ENCODE results near the gene RSPRY1. TPM values are rescaled to one million over a fixed set of nuclear protein-coding genes. Genes with fewer than 3 reads are reported as not detected.
A peak's percentile ranks its signal among the peaks of the same experiment; 100 is the strongest.

The RSPRY1 gene
- 33.4 and 51.9 TPM in 2 replicates for total RNA-seq
- 36.4 and 36.5 TPM in 2 replicates for polyA plus RNA-seq
- polyA plus RNA-seq (2012), result 23.4 and 25.7 TPM in 2 replicates
- 33.0 and 73.7 TPM in 2 replicates for polyA minus RNA-seq (ENCODE audit: low replicate concordance)

GRCh38 chr16:57185945-57186871 lies at the start of gene RSPRY1, which contains the start of gene PSME3IP1:
Gene RSPRY1 (plus strand): TSS chr16:57186329. CDS start chr16:57204659, 18,330 bp downstream.
Gene PSME3IP1 (minus strand): TSS chr16:57186039. CDS start chr16:57173854, 12,185 bp downstream.
- Histone ChIP-seq H4K20me1 (ENCODE audit: control insufficient read depth, extremely low read depth, insufficient read depth, low read length) (no peaks in the 10 kb centered on the region), H3K27ac (ENCODE audit: insufficient read depth, low read length) (peak within 1 kb of the TSS; percentile 93), H3K27me3 (ENCODE audit: control insufficient read depth, insufficient read depth, low read length) (no peaks in the 10 kb centered on the region), H3K4me3 (replicated peaks in 1 of 4; ENCODE audit: control extremely low read depth in 1 of 4, insufficient read depth in 1 of 4, low read depth in 3 of 4, low read length in 4 of 4) (peak within 1 kb of the TSS; percentile 89 to 95 (median 94)), H3K36me3 (ENCODE audit: control insufficient read depth, insufficient read depth, low read length) (no peaks in the 10 kb centered on the region), H3K4me2 (ENCODE audit: extremely low read depth, insufficient read depth, low read length) (peak within 1 kb of the TSS; percentile 92), H3K4me1 (ENCODE audit: control insufficient read depth, extremely low read depth, insufficient read depth, low read length) (peaks cover 7% of the 10 kb centered on the region), H3K9me3 (ENCODE audit: control insufficient read depth, insufficient read depth, low read depth, low read length) (no peaks in the 10 kb centered on the region), H3K79me2 (ENCODE audit: control insufficient read depth, insufficient read depth, low read length) (peaks cover 80% of the 10 kb centered on the region), H2AFZ (ENCODE audit: low read length) (peak within 1 kb of the TSS; percentile 64), H3K9ac (ENCODE audit: insufficient read depth, low read length) (peak within 1 kb of the TSS; percentile 96)
- DNase-seq (ENCODE audit: low read depth in 2 of 2), result peak; percentile 99
- TF ChIP-seq EZH2 (IDR thresholded peaks at IDR 0.05; ENCODE audit: low read length, missing control alignments), result no peak
- no peak for TF ChIP-seq CTCF (conservative IDR thresholded peaks at IDR 0.05 in 1 of 2, IDR thresholded peaks at IDR 0.05 in 1 of 2; ENCODE audit: low read depth in 1 of 2, low read length in 2 of 2)

GRCh38 chr16:57137043-57137442 lies 49.1 kb upstream of the RSPRY1 start:
- H3K27ac ChIP-seq (ENCODE audit: insufficient read depth, low read length), result no peak overlapping the region
- DNase-seq (ENCODE audit: low read depth in 2 of 2), result no peak

More at GRCh38 chr16:57137043-57137442, 49.1 kb upstream of the RSPRY1 start:
- Histone ChIP-seq H3K4me2 (ENCODE audit: extremely low read depth, insufficient read depth, low read length) (no peak overlapping the region), H2AFZ (ENCODE audit: low read length) (no peak overlapping the region), H3K36me3 (ENCODE audit: control insufficient read depth, insufficient read depth, low read length) (no peaks in the 10 kb centered on the region), H3K4me1 (ENCODE audit: control insufficient read depth, extremely low read depth, insufficient read depth, low read length) (no peaks in the 10 kb centered on the region), H3K4me3 (replicated peaks in 1 of 4; ENCODE audit: control extremely low read depth in 1 of 4, insufficient read depth in 1 of 4, low read depth in 3 of 4, low read length in 4 of 4) (no peak overlapping the region), H3K27me3 (ENCODE audit: control insufficient read depth, insufficient read depth, low read length) (no peaks in the 10 kb centered on the region), H3K9me3 (ENCODE audit: control insufficient read depth, insufficient read depth, low read depth, low read length) (no peaks in the 10 kb centered on the region), H3K79me2 (ENCODE audit: control insufficient read depth, insufficient read depth, low read length) (no peaks in the 10 kb centered on the region), H3K9ac (ENCODE audit: insufficient read depth, low read length) (no peak overlapping the region), H4K20me1 (ENCODE audit: control insufficient read depth, extremely low read depth, insufficient read depth, low read length) (no peaks in the 10 kb centered on the region)
- TF ChIP-seq CTCF (conservative IDR thresholded peaks at IDR 0.05 in 1 of 2, IDR thresholded peaks at IDR 0.05 in 1 of 2; ENCODE audit: low read depth in 1 of 2, low read length in 2 of 2) (no peak), EZH2 (IDR thresholded peaks at IDR 0.05; ENCODE audit: low read length, missing control alignments) (no peak)

Measured in fibroblast of lung (primary cell).